Caco-2 (cell line): Measurements from ENCODE around the gene SLC12A1. TPM values are rescaled to one million over a fixed set of nuclear protein-coding genes. Genes with fewer than 3 reads are reported as not detected.

Experiments used
- BruUV-seq: library from RNA; stranded (reverse); fragments of 400-500 nt; replicated peaks from 2 replicates; lab custom pipeline; 2021; lab: Mats Ljungman, UMichigan
- CTCF ChIA-PET: fragments of 300-600 bp; sonication (Branson Sonifier 250); formaldehyde crosslinking; loops from one replicate; lab custom pipeline; 2022; ENCODE audit warnings: antibody characterized with exemption; lab: Charles Lee
- POLR2A ChIA-PET: fragments of 300-600 bp; sonication (Branson Sonifier 250); formaldehyde crosslinking; loops from one replicate; lab custom pipeline; 2022; ENCODE audit warnings: antibody characterized with exemption; lab: Charles Lee
- DNase-seq, 2 experiments: peaks; one replicate each; pipeline versions ENCODE4 v3.0.0 to v3.0.0-alpha.2; 2020 to 2022
- H3K27me3 ChIP-seq: replicated peaks from 2 replicates; pipeline ENCODE4 v1.6.0; 2011; ENCODE audit warnings: low read length; ENCODE audit not compliant: control insufficient read depth, insufficient read depth
- H3K36me3 ChIP-seq: 2 replicates; pipeline ENCODE4 v1.5.1; 2011; ENCODE audit warnings: low read length; ENCODE audit not compliant: control insufficient read depth, insufficient read depth
- H3K4me1 ChIP-seq: fragments of 250-450 bp; sonication (Bioruptor Pico); 2 replicates; pipeline ENCODE4 v1.5.1; 2020; ENCODE audit warnings: mild to moderate bottlenecking
- H3K4me3 ChIP-seq: 2 replicates; pipeline ENCODE4 v1.5.1; 2011; ENCODE audit warnings: low read depth, mild to moderate bottlenecking, control low read depth, low read length
- H3K9me3 ChIP-seq: fragments of 250-450 bp; sonication (Bioruptor Pico); 2 replicates; pipeline ENCODE4 v1.5.1; 2020; ENCODE audit warnings: mild to moderate bottlenecking, moderate library complexity
- H3K27ac Mint-ChIP-seq: one replicate; pipeline ENCODE4 v1.8.0; 2022; ENCODE audit warnings: mixed read lengths; ENCODE audit not compliant: unreplicated experiment
- H3K27me3 Mint-ChIP-seq: one replicate; pipeline ENCODE4 v1.8.0; 2022; ENCODE audit warnings: mixed read lengths; ENCODE audit not compliant: insufficient read depth, unreplicated experiment
- H3K36me3 Mint-ChIP-seq: one replicate; pipeline ENCODE4 v1.8.0; 2022; ENCODE audit warnings: mild to moderate bottlenecking, mixed read lengths; ENCODE audit not compliant: insufficient read depth, unreplicated experiment
- H3K4me1 Mint-ChIP-seq: one replicate; pipeline ENCODE4 v1.8.0; 2022; ENCODE audit warnings: low read depth, mixed read lengths; ENCODE audit not compliant: unreplicated experiment
- H3K4me3 Mint-ChIP-seq: one replicate; pipeline ENCODE4 v1.8.0; 2022; ENCODE audit warnings: mild to moderate bottlenecking, moderate library complexity, mixed read lengths; ENCODE audit not compliant: unreplicated experiment
- H3K9me3 Mint-ChIP-seq: one replicate; pipeline ENCODE4 v1.8.0; 2022; ENCODE audit warnings: mixed read lengths; ENCODE audit not compliant: unreplicated experiment
- intact Hi-C: fragments of 100-400 bp; cut with micrococcal nuclease; formaldehyde crosslinking; loops from one replicate; pipeline ENCODE4 v1.10.0; 2022; ENCODE audit not compliant: unreplicated experiment
- total RNA-seq: library from RNA; stranded (reverse); gene quantifications from 2 replicates; pipeline ENCODE4 v1.2.3, GENCODE V29; 2022
- TF ChIP-seq, protein P1 (sequence below), 2 experiments: fragments of 200-600 bp in 1 of 2; IDR thresholded peaks; 1 replicate in 1 of 2; 2 replicates in 1 of 2; pipeline versions ENCODE4 v1.5.1 to v1.8.0; 2011 to 2022; ENCODE audit warnings: antibody characterized with exemption in 1 of 2, control low read depth in 1 of 2, inconsistent platforms in 1 of 2, low read depth in 1 of 2, low read length in 1 of 2, mild to moderate bottlenecking in 1 of 2, moderate library complexity in 1 of 2; ENCODE audit not compliant: insufficient read depth in 1 of 2, severe bottlenecking in 1 of 2, unreplicated experiment in 1 of 2

SLC12A1 gene
- total RNA-seq, 1 experiment from 2014 or later: not detected

DNA sequence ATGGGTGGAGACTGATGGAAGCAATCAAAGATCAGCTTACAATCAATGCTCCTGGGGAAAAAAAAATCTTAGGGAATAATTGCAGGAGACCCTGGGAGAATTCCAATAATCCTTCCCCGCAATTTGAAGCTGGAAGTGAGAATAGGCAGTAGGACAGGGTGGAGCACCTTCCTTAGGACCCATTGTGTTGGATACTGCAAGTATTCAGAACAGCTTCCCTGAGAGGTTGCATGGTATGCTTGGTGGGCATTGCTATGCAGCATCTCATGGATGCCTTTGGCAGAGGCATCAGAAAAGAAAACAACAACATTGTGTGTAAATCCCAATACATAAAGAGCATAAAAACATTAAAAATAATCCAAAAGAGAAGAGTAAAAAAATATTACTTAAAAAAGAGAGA lies 100.5 kb downstream of the SLC12A1 start:
- TF ChIP-seq, protein P1, sequence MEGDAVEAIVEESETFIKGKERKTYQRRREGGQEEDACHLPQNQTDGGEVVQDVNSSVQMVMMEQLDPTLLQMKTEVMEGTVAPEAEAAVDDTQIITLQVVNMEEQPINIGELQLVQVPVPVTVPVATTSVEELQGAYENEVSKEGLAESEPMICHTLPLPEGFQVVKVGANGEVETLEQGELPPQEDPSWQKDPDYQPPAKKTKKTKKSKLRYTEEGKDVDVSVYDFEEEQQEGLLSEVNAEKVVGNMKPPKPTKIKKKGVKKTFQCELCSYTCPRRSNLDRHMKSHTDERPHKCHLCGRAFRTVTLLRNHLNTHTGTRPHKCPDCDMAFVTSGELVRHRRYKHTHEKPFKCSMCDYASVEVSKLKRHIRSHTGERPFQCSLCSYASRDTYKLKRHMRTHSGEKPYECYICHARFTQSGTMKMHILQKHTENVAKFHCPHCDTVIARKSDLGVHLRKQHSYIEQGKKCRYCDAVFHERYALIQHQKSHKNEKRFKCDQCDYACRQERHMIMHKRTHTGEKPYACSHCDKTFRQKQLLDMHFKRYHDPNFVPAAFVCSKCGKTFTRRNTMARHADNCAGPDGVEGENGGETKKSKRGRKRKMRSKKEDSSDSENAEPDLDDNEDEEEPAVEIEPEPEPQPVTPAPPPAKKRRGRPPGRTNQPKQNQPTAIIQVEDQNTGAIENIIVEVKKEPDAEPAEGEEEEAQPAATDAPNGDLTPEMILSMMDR (IDR thresholded peaks at IDR 0.05; ENCODE audit: insufficient read depth in 1 of 2, low read depth in 1 of 2, low read length in 1 of 2, severe bottlenecking in 1 of 2, unreplicated experiment in 1 of 2): no peak
- H3K4me1 ChIP-seq: no peaks in the 10 kb centered on the region
- CTCF ChIA-PET: no interaction called here
- H3K36me3 ChIP-seq: no peaks in the 10 kb centered on the region
- Mint-ChIP-seq H3K9me3 (no peaks in the 10 kb centered on the region), H3K27ac (no peak overlapping the region), H3K36me3 (no peaks in the 10 kb centered on the region), H3K4me3 (no peak overlapping the region), H3K4me1 (no peaks in the 10 kb centered on the region), H3K27me3 (peaks cover 6% of the 10 kb centered on the region)
- no peaks in the 10 kb centered on the region for H3K9me3 ChIP-seq
- no TSS peak for BruUV-seq
- POLR2A ChIA-PET: no interaction called here
- DNase-seq: no peak
- intact Hi-C loops: no loop called here
- no peak overlapping the region for H3K4me3 ChIP-seq
- H3K27me3 ChIP-seq: no peaks in the 10 kb centered on the region

DNA sequence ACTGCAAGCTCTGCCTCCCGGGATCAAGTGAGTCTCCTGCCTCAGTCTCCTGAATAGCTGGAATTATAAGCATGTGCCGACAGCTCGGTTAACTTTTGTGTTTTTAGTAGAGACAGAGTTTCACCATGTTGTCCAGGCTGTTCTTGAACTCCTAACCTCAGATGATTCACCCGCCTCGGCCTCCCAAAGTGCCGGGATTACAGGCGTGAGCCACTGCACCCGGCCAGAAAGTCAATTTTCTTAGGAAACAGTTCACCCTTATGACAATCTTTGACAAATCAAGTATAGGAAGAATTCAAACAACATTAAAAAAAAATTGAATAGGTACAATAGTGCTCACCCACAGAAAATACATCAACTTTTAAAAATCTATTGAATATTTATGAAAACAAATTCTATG lies 101.5 kb downstream of the SLC12A1 start:
- no peak for DNase-seq
- H3K4me1 Mint-ChIP-seq: no peaks in the 10 kb centered on the region
- ChIA-PET CTCF (no interaction called here), POLR2A (no interaction called here)
- intact Hi-C loops: no loop called here
- Histone ChIP-seq H3K36me3 (no peaks in the 10 kb centered on the region), H3K4me3 (no peak overlapping the region), H3K27me3 (no peaks in the 10 kb centered on the region), H3K9me3 (no peaks in the 10 kb centered on the region), H3K4me1 (no peaks in the 10 kb centered on the region)
- TF ChIP-seq, protein P1 (IDR thresholded peaks at IDR 0.05; ENCODE audit: insufficient read depth in 1 of 2, low read depth in 1 of 2, low read length in 1 of 2, severe bottlenecking in 1 of 2, unreplicated experiment in 1 of 2): no peak
- no TSS peak for BruUV-seq
- no peak overlapping the region for H3K27ac Mint-ChIP-seq
- H3K27me3 Mint-ChIP-seq: peaks cover 6% of the 10 kb centered on the region
- H3K36me3 Mint-ChIP-seq: no peaks in the 10 kb centered on the region
- H3K4me3 Mint-ChIP-seq: no peak overlapping the region
- H3K9me3 Mint-ChIP-seq: no peaks in the 10 kb centered on the region

DNA sequence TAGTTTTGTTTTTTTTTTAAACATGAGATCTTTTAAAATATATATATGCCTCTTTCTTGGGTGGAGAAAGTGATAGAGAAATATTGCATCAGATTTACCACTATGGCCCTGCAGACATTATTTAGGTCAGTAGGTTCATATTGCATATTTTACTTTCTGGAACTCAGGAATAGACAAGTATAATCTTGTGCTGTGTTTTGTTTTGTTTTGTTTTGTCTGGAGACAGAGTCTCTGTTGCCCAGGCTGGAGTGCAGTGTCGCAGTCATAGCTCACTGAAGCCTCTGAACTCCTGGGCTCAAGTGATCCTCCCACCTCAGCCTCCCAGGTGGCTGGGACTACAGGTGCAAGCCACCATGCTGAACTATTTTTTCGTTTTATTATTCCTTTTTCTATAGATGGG lies 103.6 kb downstream of the SLC12A1 start:
- Mint-ChIP-seq H3K36me3 (no peaks in the 10 kb centered on the region), H3K27ac (no peak overlapping the region), H3K4me1 (no peaks in the 10 kb centered on the region), H3K27me3 (peaks cover 13% of the 10 kb centered on the region), H3K9me3 (no peaks in the 10 kb centered on the region), H3K4me3 (no peak overlapping the region)
- TF ChIP-seq, protein P1 (IDR thresholded peaks at IDR 0.05; ENCODE audit: insufficient read depth in 1 of 2, low read depth in 1 of 2, low read length in 1 of 2, severe bottlenecking in 1 of 2, unreplicated experiment in 1 of 2): no peak
- DNase-seq: no peak
- Histone ChIP-seq H3K9me3 (no peaks in the 10 kb centered on the region), H3K4me1 (no peaks in the 10 kb centered on the region), H3K36me3 (no peaks in the 10 kb centered on the region), H3K27me3 (no peaks in the 10 kb centered on the region), H3K4me3 (no peak overlapping the region)
- ChIA-PET CTCF (no interaction called here), POLR2A (no interaction called here)
- BruUV-seq: no TSS peak
- intact Hi-C loops: no loop called here
